T1000 (cell line): ENCODE measurements around the gene TLE2.
"Not testable (repeated sequence)": the region's sequence is repeated elsewhere in the genome, so short reads cannot be mapped to it uniquely, and the experiment has no call there.

Source experiments
- DNase-seq: peaks from one replicate; lab custom pipeline; 2025; ENCODE audit warnings: mixed read lengths; lab: John Stamatoyannopoulos, UW

Gene TLE2

DNA sequence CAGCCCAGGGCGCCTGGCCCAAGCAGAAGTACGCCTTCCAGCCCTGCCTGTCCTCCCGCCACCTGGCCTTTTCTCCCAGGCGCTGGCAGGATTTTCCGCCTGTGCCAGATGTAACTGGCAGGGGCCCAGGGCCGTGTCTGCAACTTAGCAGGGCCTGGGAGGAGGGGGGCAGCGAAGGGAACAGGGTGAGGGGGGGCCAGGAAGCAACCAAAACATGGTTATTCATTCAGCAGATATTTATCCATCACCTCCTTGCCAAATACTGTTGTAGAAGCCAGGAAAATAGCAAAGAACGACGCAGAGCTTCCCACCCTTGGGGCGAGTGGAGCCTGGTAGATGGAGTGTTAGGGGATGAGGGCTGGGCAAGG is 46.1 kb downstream of the TLE2 start:
- DNase-seq = no peak

DNA sequence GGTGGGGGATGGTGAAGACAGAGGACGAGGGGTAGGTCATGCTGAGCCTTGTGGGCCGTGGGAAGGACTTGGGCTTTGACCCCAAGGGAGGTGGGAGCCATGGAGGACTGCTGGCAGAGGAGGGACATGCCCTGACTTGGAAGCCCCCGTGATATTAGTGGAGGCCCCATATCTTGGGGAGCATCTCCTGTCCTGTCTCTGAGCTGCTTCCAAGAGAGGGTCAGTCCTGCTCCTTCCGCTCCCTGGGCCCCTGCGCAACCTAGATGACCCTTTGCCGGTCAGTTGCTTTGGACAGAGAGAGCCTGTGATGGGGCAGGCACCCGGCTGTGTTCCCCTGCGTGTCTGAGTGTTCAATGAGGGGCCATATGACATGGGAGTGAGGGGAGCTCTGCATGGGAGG is 46.5 kb downstream of the TLE2 start:
- no peak for DNase-seq

DNA sequence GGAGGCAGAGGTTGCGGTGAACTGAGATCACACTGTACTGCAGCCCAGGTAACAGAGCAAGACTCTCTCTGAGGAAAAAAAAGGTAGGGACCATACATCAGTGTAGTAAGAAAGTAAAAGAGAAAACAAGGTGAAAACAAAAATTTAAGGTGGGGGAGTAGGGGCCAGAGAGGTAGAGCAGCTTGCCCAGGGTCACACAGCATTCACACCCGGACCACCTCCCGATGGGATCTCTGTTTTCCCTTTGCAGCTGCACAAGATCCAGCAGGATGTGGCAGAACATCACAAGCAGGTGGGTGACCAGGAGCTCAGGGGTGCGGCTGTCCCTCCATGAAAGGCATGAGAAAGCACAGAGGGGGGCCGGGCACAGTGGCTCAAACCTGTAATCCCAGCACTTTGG is 47.2 kb downstream of the TLE2 start:
- no peak for DNase-seq

DNA sequence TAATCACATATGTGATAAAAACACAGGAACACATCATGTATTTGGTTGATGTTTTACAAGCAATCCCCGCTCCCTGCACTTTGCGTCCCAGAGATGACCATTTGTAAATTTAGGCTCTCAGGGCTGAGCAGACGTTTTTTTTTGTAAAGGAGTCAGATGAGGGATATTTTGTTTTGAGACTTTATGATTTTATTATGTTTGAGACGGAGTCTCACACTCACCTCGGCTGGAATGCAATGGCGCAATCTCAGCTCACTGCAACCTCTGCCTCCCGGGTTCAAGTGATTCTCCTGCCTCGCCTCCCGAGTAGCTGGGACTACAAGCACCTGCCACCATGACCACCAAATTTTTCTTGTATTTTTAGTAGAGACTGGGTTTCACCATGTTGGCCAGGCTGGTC is 50.3 kb downstream of the TLE2 start:
- DNase-seq = no peak

DNA sequence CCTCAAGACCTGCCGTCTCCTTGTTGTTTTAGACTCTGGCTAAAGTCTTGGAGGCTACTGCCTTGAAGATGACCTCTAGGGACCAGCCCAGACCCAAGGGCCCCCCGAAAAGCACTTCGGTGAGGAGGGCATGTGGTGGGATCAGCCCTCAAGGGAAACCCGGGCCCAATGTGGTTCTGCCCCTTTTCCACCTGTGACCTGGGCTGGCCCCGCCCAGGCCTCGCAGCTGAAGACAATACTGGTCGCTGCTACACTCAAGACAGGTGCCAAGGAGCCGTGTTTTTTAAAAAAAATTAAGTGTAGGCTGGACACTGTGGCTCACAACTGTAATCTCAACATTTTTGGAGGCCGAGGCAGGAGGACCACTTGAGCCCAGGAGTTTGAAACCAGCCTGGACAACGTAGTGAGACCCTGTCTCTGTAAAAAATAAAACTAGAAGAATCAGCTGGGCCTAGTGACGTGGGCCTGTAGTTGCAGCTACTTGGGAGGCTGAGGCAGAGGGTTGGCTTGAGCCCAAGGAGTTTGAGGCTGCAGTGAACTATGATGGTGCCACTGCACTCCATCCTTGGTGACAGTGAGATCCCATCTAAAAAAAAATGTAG is 50.8 kb downstream of the TLE2 start:
- DNase-seq = no peak

DNA sequence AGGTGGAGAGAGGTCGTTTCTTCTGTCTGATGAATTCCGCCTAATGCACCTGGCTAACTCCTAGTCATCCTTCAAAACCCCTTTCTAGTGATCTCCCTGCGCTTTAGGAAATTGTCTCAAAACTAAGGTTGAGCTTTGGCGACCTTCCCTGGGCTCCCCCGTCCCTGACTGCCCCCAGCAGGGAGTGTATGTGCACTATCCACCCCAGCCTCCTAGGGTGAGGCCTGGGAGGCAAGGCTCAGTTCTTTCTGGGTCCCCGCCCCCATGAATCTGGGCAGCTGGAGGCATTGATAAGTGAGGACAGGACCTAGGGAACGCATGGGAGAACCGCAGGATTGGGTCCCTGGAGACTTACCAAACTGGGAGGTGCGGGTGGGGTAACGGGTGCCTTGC is 51.3 kb downstream of the TLE2 start:
- DNase-seq = no peak

DNA sequence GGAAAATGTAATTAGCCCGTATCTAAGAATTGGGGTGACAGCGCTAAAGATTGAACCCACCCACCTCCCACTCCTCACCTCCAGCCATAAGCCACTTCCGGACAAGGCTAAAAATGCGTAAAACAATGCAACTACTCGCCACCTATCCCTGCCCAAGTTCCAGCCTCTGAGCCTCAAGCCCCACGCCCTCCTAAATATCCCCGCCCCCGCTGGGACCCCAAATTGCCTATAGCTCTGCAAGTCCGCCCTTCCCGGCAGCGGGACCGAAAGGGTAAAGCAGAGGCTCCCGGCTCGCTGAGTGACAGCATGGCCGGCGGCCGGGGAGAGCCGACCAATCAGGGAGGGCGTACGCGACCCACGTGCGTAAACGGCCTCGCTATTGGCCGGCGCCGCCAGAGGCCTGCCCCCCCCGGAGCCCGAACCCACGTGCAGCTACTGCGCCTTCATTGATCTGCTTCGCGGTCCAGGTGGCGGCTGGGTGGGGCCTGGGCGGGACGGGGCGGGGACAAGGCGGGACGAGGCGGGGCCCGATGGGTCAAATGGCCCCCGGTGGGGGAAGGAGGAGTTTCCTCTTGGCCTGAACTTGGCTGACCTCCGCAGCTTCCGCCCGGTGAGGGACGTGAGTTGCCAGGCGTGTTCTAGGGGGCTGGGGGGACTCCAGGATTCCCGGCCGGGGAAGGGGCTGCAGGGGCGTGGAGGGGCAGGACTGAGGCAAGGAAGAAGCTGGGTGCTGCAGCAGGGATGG is 51.9 kb downstream of the TLE2 start, which contains the start of gene TLE6:
TSS of gene TLE6 (plus strand) at position 564 of the 745 bp plus-strand sequence. CDS start 670 bp downstream, outside the sequence.
- peak; percentile 89 for DNase-seq

DNA sequence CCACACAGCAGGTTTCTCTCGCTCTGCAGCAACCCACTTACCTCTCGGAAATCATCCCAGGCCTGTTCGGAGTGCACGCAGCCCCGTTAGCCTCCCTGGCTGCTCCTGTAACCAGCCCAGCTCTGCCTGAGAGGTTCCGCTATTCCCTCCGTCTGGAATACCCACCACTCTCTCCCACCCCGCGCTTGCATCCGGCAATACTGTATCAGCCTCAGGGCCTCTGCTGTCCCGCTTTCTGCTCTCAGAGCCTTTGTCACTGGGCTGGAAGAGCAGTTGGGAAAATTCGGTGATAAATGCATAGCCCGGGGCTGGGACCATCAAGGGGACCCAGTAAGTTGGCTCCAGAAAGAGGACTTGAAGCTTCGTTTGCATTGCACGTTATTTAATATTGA is 52.5 kb downstream of the TLE2 start:
- DNase-seq = no peak

DNA sequence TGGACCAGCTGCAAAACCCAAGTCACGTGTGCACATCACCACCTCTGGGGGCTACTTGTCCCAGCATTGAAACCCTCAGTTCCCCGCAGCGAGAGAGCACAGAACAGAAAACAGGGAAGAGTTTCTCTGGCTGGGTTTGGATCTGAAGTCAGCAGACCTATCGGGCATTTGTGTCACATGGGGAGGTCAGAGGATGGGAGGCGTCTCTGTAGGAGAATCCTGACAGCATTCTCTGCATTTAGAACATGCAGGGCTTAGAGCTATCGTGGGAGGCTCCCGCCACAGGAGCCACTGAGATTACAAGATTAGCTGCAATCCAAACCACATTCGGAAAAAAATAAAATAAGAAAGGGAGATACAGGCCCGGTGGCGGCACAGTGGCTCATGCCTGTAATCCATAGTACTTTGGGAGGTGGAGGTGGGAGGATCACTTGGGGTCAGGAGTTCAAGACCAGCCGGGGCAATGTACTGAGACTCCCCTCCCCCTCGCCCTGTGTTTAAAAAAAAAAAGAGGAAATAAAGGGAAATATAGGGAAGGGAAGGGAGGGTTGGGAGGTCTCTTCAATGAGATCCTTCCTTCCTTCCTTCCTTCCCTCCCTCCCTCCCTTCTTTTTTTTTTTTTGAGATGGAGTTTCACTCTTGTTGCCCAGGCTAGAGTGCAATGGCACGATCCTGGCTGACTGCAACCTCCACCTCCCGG is 54.6 kb downstream of the TLE2 start:
- DNase-seq = no peak

DNA sequence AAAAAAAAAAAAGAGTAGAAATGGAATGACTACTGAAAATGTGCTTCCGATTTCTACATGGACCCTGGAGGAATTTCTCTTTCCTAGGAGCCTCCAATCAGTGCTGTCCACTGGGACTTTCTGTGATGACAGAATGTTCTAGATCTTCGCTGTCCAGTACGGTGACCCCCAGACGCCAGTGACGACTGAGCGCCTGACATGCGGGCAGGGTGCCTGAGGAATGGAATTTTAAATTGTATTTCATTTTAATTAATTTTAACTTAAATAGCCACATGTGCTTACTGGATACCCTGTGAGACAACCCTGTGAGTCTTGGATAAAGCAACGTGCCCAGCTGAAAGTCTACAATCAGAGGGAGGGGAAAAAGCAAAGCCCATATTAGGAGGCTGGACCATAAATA is 55.9 kb downstream of the TLE2 start:
- no peak for DNase-seq

DNA sequence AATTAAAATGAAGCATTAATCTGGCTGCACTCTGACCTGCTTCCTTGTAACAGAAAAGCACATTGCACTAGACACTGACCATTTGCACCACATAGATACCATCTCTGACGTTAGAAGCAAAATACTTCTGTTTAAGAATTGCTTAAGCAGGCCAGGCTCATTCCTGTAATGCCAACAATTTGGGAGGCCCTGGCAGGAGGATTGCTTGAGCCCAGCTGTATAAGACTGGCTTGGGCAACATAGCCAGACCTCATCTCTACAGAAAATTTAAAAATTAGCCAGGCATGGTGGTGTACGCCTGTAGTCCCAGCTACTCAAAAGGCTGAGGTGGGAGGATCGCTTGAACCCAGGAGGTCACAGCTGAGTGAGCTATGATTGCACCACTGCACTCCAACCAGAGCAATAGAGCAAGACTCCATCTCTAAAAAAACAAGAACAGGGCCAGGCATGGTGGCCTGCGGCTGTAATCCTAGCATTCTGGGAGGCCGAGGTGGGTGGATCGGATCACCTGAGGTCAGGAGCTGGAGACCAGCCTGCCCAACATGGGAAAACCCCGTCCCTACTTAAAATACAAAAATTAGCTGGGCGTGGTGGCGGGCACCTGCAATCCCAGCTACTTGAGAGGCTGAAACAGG is 58.8 kb downstream of the TLE2 start:
- no peak for DNase-seq

DNA sequence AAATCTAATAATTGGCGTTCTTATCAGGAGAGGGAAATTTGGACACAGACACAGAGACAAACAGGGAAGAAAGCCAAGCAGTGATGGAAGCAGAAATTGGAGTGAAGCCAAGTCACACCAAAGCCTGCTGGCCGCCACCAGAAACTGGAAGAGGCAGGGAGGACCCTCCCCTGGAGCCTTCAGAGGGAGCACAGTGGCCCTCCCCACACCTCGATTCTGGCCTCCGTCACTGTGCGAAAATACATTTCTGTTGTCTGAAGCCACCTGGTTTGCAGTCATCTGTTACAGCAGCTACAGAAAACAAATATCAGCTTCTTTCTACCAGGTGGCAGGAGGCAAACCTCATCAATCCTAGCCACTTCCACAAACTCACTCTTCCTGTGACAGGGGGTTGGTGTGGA is 60.0 kb downstream of the TLE2 start:
- DNase-seq = no peak

DNA sequence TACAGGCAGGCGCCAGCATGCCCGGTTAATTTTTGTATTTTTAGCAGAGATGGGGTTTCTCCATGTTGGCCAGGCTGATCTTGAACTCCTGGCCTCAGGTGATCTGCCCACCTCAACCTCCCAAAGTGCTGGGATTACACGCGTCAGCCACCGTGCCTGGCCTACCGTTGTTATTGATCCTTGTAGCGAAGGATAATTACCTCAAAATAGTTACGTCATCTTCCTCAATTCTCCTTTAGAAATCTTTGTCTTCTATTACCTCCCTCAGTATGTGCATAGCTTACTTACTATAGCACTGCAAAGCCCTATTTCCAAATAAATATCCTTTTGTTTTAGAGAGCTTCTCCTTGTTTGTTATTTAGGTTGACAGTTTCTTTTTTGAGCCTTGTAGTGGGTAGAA is 61.1 kb downstream of the TLE2 start:
- DNase-seq = no peak

DNA sequence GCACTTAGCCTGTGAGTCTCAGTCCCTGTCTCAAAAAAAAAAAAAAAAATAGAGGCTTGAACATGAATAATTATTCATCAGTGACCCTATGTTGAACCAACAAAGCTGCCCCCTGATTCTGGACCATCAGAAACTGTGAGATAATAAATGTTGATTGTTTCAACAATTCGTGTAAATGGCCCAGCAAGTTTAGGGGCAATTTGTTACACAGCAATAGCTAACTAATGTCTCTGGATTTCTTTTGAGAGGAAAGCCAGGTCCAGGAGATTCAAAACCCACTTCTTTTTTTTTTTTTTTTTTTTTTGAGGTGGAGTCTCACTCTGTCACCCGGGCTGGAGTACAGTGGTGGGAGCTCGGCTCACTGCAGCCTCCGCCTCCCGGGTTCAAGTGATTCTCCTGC is 64.2 kb downstream of the TLE2 start:
- DNase-seq = no peak

DNA sequence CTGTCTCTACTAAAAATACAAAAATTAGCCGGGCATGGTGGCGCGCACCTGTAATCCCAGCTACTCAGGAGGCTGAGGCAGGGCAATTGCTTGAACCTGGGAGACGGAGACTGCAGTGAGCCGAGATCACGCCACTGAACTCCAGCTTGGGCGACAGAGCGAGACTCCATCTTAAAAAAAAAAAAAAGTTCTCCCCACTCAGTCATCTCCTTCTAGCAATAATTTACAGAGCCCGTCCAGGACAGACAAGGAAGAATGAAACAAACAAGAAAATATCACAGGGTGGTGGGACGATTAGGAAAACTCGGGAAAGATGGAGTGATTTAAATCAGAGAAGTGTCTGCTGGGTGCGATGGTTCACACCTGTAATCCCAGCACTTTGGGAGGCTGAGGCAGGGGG is 65.4 kb downstream of the TLE2 start:
- not testable (repeated sequence) for DNase-seq

DNA sequence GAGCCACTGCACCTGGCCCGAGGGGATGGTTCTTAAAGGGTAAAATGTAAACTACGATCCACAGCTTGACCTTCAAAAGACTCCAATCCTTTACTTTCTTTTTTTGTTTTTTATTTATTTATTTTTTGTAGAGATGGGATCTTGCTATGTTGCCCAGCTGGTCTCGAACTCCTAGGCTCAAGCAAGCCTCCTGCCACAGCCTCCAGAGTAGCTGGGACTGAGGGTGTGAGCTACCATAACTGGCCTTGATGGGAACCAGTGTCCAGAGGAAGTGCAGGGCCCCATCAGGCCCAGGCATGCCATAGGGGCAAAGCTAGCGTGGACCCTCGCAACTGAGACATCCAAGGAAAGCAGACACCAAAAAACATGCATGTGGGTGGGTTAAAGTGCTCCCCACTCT is 66.0 kb downstream of the TLE2 start:
- no peak for DNase-seq

DNA sequence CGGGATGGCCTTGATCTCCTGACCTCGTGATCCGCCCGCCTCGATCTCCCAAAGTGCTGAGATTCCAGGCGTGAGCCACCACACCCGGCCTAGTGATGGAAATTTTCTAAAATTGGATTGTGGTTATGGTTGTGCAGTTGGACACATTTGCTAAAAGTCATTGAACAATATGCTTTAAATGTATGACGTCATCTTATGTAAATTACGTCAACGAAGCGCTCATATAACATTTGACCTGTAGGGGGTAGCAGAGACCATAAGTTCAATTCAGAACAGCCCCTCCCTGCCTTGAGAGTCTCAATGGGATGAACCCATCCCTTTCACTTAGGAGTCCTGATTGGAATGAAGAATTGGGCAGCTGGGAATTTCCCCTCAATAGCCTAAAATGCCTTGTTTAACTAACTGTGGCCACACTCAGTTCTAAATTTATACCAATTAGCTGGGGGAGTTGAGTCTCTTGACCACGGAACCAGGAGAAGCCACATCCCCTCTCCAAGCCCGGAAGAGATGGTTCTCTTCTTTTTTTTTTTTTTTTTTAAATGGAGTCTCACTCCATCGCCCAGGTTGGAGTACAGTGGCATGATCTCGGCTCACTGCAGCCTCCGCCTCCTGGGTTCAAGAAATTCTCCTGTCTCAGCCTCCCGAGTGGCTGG is 66.9 kb downstream of the TLE2 start:
- no peak for DNase-seq

DNA sequence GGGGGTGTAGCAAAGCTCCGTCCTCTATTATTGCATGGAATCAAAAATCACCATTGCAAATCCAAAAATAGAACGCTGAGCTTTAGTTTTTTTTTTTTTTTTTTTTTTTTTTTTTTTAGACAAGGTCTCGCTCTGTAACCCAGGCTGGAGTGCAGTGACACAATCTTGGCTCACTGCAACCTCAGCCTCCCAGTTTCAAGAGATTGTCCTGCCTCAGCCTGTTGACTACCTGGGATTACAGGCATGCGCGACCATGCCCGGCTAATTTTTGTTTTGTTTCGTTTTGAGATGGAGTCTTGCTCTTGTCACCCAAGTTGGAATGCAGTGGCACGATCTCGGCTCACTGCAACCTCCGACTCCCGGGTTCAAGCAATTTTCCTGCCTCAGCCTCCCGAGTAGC is 69.0 kb downstream of the TLE2 start:
- no peak for DNase-seq

DNA sequence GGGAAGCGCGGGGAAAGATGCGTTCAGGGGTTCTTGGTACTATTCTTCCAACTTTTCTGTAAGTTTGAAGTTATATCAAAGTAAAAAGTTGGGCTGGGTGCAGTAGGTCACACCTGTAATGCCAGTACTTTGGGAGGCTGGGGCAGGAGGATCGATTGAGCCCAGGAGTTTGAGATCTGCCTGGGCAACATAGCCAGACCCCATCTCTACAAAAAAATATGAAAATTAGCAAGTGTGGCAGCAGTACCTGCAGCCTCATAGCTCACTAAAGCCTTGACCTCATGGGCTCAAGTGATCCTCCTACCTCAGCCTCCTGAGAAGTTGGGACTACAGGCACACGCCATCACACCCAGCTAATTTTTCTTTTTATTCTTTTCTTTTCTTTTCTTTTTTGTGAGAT is 71.9 kb downstream of the TLE2 start:
- no peak for DNase-seq

DNA sequence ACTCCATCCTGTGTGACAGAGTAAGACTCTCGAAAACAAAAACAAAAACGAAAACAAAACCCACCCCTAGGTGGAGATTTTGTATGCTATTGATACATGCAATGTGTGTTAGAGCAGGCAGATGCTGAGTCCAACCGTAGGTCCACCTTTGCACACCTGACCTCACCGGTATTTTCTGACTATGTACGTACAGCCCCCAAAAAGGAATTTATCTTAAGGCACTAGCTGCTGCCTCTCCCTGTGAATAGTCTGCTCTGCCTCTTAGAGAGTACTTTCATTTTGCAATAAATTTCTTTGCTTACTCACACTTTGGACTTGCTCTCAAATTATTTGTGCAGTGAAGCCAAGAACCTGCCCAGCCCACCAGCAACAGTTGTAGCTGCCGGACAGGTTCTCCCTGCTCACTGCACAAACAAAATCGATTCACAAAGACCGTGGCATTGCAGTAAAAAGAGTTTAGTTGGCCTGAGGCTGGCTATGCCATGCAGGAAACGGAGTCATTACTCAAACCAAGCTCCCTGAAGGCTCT is 76.1 kb downstream of the TLE2 start:
- DNase-seq = no peak

DNA sequence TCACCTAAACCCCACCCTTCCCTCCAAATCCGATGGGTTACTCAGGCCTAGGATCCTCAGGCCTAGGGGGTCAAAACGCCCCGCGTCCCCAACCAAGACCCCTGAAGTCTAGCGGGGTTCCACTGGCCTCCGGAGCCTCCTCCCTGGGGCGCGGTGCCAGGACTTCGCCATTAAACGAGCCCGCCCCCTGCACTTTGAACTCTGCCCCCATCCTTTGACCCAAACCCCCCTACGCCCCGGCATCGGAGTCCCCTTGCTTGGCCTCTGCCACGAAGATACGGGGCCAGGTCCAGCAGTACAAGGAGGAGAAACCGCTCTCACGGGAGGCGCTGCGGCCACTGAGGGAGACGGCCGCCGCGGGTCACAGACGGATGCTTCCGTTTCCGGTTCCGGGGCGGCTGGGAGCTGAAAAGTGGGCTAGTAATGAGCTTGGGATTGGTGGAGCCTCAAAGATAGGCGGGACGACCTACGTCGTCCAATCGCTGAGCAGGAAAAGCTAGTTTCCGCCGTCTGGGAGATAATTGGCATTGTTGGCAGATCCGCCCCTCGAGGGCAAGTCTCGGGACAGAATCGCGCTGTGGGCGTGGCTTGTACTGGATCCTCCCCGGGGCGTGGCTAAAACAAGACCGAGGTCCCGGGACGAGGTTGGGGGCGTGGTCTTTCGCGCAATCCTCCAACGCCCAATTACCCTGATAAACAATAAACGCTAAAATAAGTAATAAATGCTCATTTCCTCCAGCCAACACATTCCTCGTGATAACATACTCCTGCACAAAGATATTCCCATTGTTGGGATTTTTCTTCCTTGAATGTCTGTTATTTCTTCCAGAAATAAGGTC is 78.6 kb downstream of the TLE2 start:
- peak; percentile 99 for DNase-seq
